ENCODE measurements around the gene DAO. TPM values are rescaled to one million over a fixed set of nuclear protein-coding genes. Genes with fewer than 3 reads are reported as not detected.

Gene DAO
- total RNA-seq, 2 donors from 2014 or later, result not detected

GRCh38 chr12:108842361-108842760 is 37.5 kb upstream of the DAO start:
- no peak for ATAC-seq
- no peak for DNase-seq (ENCODE audit: low spot score in 2 of 2)
- H3K36me3 Mint-ChIP-seq, result peaks cover 9 to 22% of the 10 kb centered on the region in 2 donors

DNA sequence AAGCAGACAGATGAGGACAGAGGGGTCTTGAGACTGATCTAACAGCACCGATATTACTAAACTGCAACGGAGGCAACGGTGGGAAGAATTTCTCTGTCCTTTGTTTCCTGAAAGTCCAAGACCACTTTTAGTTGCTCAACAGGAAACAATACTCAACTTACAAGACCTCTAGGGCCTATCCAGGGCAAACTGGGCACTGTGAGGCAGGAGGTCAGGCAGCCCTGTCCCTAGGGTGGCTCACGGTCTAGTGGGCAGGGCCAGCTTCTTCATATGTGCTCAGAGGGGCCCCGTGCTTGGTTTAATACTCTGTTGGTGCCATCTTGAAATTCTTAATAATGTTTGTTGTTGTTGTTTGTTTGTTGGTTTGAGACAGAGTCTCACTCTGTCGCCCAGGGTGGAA is 36.7 kb upstream of the DAO start:
- ATAC-seq (no peak), DNase-seq (ENCODE audit: low spot score in 2 of 2) (no peak)
- no peaks in the 10 kb centered on the region for H3K9me3 Mint-ChIP-seq
- peaks cover 6 to 22% of the 10 kb centered on the region in 2 donors for H3K36me3 Mint-ChIP-seq
- H3K27ac Mint-ChIP-seq, result no peak overlapping the region

More at GRCh38 chr12:108842361-108842760, 37.5 kb upstream of the DAO start:
- Mint-ChIP-seq H3K9me3 (no peaks in the 10 kb centered on the region), H3K27ac (peak overlapping the region in 1 of 2 donors; percentile 92)

- peaks cover 5 to 13% of the 10 kb centered on the region in 2 donors for H3K36me3 Mint-ChIP-seq
Observed at GRCh38 chr12:108845696-108846095, 34.2 kb upstream of the DAO start.

DNA sequence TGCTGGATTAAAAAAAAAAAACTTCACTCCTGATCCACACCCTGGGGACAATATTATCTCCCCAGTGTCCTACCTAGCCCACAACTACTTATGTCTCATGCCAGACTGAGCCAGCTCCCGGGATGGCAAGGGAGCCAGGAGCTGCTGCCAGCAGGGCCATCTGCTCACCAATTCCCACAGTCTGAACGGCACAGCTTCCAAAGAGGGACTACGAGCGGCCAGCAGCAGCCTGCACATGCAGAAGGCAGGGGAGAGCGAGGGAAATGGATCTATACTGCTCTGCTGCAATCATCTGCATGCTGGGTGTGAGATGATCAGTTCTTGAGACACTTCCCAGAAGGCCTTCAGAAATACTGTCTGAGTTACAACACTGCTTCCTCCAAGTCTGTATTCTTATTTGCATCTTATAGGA is 33.6 kb upstream of the DAO start:
- H3K27ac Mint-ChIP-seq, result peak overlapping the region in 1 of 2 donors; percentile 10
- no peak for ATAC-seq
- peaks cover 5 to 13% of the 10 kb centered on the region in 2 donors for H3K36me3 Mint-ChIP-seq

More at GRCh38 chr12:108845696-108846095, 34.2 kb upstream of the DAO start:
- no peak for DNase-seq (ENCODE audit: low spot score in 2 of 2)
- Mint-ChIP-seq H3K27ac (no peak overlapping the region), H3K9me3 (no peaks in the 10 kb centered on the region)
- no peak for ATAC-seq

DNA sequence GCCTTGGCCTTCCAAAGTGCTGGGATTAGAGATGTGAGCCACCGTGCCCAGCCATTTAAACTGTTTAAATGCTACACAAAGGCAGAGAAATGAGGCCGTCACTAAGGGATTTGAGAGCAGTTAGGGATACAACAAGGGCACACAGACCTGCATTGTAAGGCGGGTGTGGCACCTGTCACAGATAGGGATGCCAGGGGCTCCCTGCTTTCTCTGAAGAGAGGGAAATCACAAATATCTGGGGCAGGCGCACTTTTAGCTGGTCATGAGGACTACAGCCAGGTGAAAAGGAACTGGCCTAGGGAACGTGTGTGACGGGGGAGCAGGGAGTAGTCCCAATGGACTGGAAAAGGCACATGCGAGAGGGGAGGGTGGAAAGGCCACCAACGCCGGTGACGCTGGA is 32.2 kb upstream of the DAO start:
- DNase-seq (ENCODE audit: low spot score in 2 of 2) (no peak), ATAC-seq (no peak)
- Mint-ChIP-seq H3K27ac (peak overlapping the region in 1 of 2 donors; percentile 39), H3K9me3 (no peaks in the 10 kb centered on the region), H3K36me3 (peaks cover 5 to 7% of the 10 kb centered on the region in 2 donors)

More for the DNA sequence above, 33.6 kb upstream of the DAO start:
- DNase-seq (ENCODE audit: low spot score in 2 of 2), result no peak
- no peaks in the 10 kb centered on the region for H3K9me3 Mint-ChIP-seq

GRCh38 chr12:108849660-108850059 is 30.2 kb upstream of the DAO start:
- DNase-seq (ENCODE audit: low spot score in 2 of 2) (no peak), ATAC-seq (no peak)
- Mint-ChIP-seq H3K36me3 (peaks cover 5 to 12% of the 10 kb centered on the region in 2 donors), H3K27ac (no peak overlapping the region), H3K9me3 (no peaks in the 10 kb centered on the region)

GRCh38 chr12:108850854-108851573 is 28.9 kb upstream of the DAO start:
- H3K9me3 Mint-ChIP-seq, result no peaks in the 10 kb centered on the region
- H3K36me3 Mint-ChIP-seq, result peaks cover 0 to 25% of the 10 kb centered on the region in 2 donors
- H3K27ac Mint-ChIP-seq, result no peak overlapping the region
- DNase-seq (ENCODE audit: low spot score in 2 of 2) (no peak), ATAC-seq (no peak)

GRCh38 chr12:108852674-108853309 is 27.1 kb upstream of the DAO start:
- Mint-ChIP-seq H3K9me3 (no peaks in the 10 kb centered on the region), H3K36me3 (peaks cover 7 to 27% of the 10 kb centered on the region in 2 donors), H3K27ac (peak overlapping the region in 1 of 2 donors; percentile 96)
- DNase-seq (ENCODE audit: low spot score in 2 of 2) (no peak), ATAC-seq (no peak)

- Mint-ChIP-seq H3K9me3 (no peaks in the 10 kb centered on the region), H3K27ac (peak overlapping the region in 1 of 2 donors; percentile 96), H3K36me3 (peaks cover 11 to 27% of the 10 kb centered on the region in 2 donors)
- no peak for DNase-seq (ENCODE audit: low spot score in 2 of 2)
- ATAC-seq, result no peak
Observed at GRCh38 chr12:108853426-108853825, 26.5 kb upstream of the DAO start.

GRCh38 chr12:108853981-108854446 is 25.9 kb upstream of the DAO start:
- no peak for ATAC-seq
- Mint-ChIP-seq H3K36me3 (peaks cover 13 to 27% of the 10 kb centered on the region in 2 donors), H3K27ac (peak overlapping the region in 1 of 2 donors; percentile 96), H3K9me3 (no peaks in the 10 kb centered on the region)
- no peak for DNase-seq (ENCODE audit: low spot score in 2 of 2)

- peaks cover 13 to 27% of the 10 kb centered on the region in 2 donors for H3K36me3 Mint-ChIP-seq
- peak overlapping the region in 1 of 2 donors; percentile 96 for H3K27ac Mint-ChIP-seq
- no peak for ATAC-seq
- H3K9me3 Mint-ChIP-seq, result no peaks in the 10 kb centered on the region
- no peak for DNase-seq (ENCODE audit: low spot score in 2 of 2)
Observed at GRCh38 chr12:108854451-108855283, 25.2 kb upstream of the DAO start.

GRCh38 chr12:108855284-108856169 is 24.4 kb upstream of the DAO start:
- no peak for DNase-seq (ENCODE audit: low spot score in 2 of 2)
- no peaks in the 10 kb centered on the region for H3K9me3 Mint-ChIP-seq
- ATAC-seq, result no peak
- peaks cover 13 to 27% of the 10 kb centered on the region in 2 donors for H3K36me3 Mint-ChIP-seq
- H3K27ac Mint-ChIP-seq, result peak overlapping the region in 1 of 2 donors; percentile 96

GRCh38 chr12:108856170-108856427 is 23.8 kb upstream of the DAO start:
- no peak for DNase-seq (ENCODE audit: low spot score in 2 of 2)
- H3K27ac Mint-ChIP-seq, result peak overlapping the region; percentile 95 to 96
- peaks cover 13 to 27% of the 10 kb centered on the region in 2 donors for H3K36me3 Mint-ChIP-seq
- H3K9me3 Mint-ChIP-seq, result no peaks in the 10 kb centered on the region
- ATAC-seq, result no peak

GRCh38 chr12:108856428-108857157 is 23.3 kb upstream of the DAO start:
- H3K27ac Mint-ChIP-seq, result peak overlapping the region; percentile 95 to 96
- DNase-seq (ENCODE audit: low spot score in 2 of 2), result peak; percentile 44 to 86
- H3K9me3 Mint-ChIP-seq, result no peaks in the 10 kb centered on the region
- peaks cover 13 to 27% of the 10 kb centered on the region in 2 donors for H3K36me3 Mint-ChIP-seq
- ATAC-seq, result peak; percentile 46 to 75

- Mint-ChIP-seq H3K36me3 (peaks cover 13 to 27% of the 10 kb centered on the region in 2 donors), H3K27ac (peak overlapping the region; percentile 95 to 96), H3K9me3 (no peaks in the 10 kb centered on the region)
- ATAC-seq (peak in 1 of 2 donors; percentile 30), DNase-seq (ENCODE audit: low spot score in 2 of 2) (no peak)
Observed at GRCh38 chr12:108857158-108857407, 22.8 kb upstream of the DAO start.

Data from activated naive CD4-positive, alpha-beta T cell treated with anti-CD3 and anti-CD28 coated beads, Interleukin-2, amount 50 U/mL, for 72 hours (primary cell).